ENCODE results near the gene ADGRB2. TPM values are rescaled to one million over a fixed set of nuclear protein-coding genes. Genes with fewer than 3 reads are reported as not detected.

ADGRB2 gene
- total RNA-seq, 2 experiments from 2014 or later = 4.0 to 11.4 TPM

DNA sequence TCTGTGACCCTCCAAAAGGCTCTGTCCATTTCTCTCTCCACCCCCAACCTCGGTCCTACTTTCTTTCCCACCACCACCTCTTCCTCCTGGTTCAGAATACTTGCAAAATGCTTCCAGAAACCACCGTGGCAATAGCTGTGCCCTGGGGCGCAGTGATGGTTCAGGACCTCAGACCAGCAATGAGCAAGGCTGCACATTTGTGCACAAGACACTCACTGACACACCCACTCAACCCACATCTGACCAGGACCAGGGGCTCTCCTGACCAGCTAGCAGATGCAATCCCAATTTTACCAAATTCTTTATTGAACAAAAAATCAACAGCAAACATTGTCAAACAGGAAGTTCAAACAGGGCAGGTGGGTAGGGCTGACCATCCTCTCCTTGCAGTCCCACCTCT lies 26.0 kb upstream of the ADGRB2 start:
- Histone ChIP-seq H3K4me2 (ENCODE audit: low read length) (no peak overlapping the region), H3K9me2 (ENCODE audit: insufficient read depth, low read length) (no peaks in the 10 kb centered on the region), H3K36me3 (ENCODE audit: insufficient read depth, low read length) (no peaks in the 10 kb centered on the region), H3K4me1 (ENCODE audit: insufficient read depth, low read length, poor library complexity, severe bottlenecking) (peaks cover 37% of the 10 kb centered on the region), H3K27ac (ENCODE audit: low read depth, low read length, poor library complexity, severe bottlenecking) (no peak overlapping the region), H3K9me3 (ENCODE audit: low read length) (no peaks in the 10 kb centered on the region), H3K4me3 (ENCODE audit: low read depth, low read length, poor library complexity, severe bottlenecking) (no peak overlapping the region), H4K20me1 (ENCODE audit: insufficient read depth, low read length) (no peaks in the 10 kb centered on the region), H3K79me2 (ENCODE audit: insufficient read depth, low read depth, low read length) (no peaks in the 10 kb centered on the region), H2AFZ (ENCODE audit: low read length) (no peak overlapping the region)
- no TSS peak for BruUV-seq (replicated peaks)
- POLR2A ChIA-PET = no interaction called here
- CTCF ChIA-PET (ENCODE audit: unreplicated experiment) = interaction anchor here (1.3 to 1.6 kb wide), 2 partner anchors 8 to 29 kb away, joined by 4 to 8 read pairs; no protein-coding TSS in a partner anchor
- intact Hi-C loops (cut with micrococcal nuclease; ENCODE audit: unreplicated experiment) = no loop called here
- no peak for TF ChIP-seq EZH2phosphoT487 (IDR thresholded peaks at IDR 0.05; ENCODE audit: borderline replicate concordance, low read depth, low read length)
- TF ChIP-seq, protein P1, sequence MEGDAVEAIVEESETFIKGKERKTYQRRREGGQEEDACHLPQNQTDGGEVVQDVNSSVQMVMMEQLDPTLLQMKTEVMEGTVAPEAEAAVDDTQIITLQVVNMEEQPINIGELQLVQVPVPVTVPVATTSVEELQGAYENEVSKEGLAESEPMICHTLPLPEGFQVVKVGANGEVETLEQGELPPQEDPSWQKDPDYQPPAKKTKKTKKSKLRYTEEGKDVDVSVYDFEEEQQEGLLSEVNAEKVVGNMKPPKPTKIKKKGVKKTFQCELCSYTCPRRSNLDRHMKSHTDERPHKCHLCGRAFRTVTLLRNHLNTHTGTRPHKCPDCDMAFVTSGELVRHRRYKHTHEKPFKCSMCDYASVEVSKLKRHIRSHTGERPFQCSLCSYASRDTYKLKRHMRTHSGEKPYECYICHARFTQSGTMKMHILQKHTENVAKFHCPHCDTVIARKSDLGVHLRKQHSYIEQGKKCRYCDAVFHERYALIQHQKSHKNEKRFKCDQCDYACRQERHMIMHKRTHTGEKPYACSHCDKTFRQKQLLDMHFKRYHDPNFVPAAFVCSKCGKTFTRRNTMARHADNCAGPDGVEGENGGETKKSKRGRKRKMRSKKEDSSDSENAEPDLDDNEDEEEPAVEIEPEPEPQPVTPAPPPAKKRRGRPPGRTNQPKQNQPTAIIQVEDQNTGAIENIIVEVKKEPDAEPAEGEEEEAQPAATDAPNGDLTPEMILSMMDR (conservative IDR thresholded peaks at IDR 0.05; ENCODE audit: low read length) = no peak
- DNase-seq (ENCODE audit: low spot score) = no peak

DNA sequence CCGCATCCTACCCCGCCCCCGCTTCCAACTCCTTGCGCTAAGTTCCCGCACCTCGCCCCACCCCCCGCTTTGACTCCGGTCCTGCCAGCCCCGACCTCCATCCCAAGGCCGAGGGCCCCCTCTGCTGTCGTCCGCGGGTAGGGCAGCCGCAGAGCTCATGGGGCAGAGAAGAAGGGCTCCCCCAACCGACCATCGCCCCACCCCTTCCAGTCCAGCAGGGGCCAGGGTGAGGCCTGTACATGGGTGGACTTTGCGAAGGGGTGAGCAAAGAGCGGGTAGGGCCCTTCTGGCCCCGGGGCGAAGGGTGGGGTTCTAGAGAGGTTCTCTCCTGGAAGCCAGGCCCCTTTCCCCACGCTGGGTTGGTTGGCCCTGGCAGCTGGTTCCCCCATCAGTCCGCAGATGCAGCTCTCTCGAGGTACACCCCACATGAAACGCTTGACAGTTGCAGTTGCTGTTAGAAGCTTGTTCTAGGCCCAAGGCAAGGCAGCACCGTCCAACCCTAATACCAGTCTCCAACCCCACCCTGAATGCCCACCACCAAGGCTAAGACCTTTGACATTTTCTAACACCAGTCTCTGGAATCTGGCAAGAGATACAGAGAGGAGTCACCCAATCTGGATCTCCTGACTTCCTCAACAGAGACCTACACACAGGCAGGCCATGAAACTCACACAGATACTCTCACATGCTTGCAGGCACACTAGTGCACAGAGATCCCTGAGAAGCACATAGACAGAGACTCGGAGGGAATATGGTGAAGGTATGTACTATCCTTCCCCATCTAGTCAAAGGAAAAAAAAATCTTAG lies 25.3 kb upstream of the ADGRB2 start:
- BruUV-seq (replicated peaks) = no TSS peak
- peak overlapping the region; percentile 82 for H3K27ac ChIP-seq (ENCODE audit: low read depth, low read length, poor library complexity, severe bottlenecking)
- H3K4me2 ChIP-seq (ENCODE audit: low read length) = peak overlapping the region; percentile 90
- H3K9me2 ChIP-seq (ENCODE audit: insufficient read depth, low read length) = no peaks in the 10 kb centered on the region
- POLR2A ChIA-PET = interaction anchor here (0.7 to 1.1 kb wide), 5 partner anchors 21 to 167 kb away, joined by 3 to 6 read pairs (median 3); no protein-coding TSS in a partner anchor
- intact Hi-C loops (cut with micrococcal nuclease; ENCODE audit: unreplicated experiment) = loop anchor here (1.0 to 5.0 kb wide), 9 partner anchors 27 to 367 kb away; no protein-coding TSS in a partner anchor
- TF ChIP-seq, protein P1 (conservative IDR thresholded peaks at IDR 0.05; ENCODE audit: low read length) = peak; percentile 90
- TF ChIP-seq EZH2phosphoT487 (IDR thresholded peaks at IDR 0.05; ENCODE audit: borderline replicate concordance, low read depth, low read length) = no peak
- CTCF ChIA-PET (ENCODE audit: unreplicated experiment) = interaction anchor here (0.7 to 2.5 kb wide), 7 partner anchors 9 to 319 kb away, joined by 3 to 13 read pairs (median 4); no protein-coding TSS in a partner anchor
- no peaks in the 10 kb centered on the region for H3K36me3 ChIP-seq (ENCODE audit: insufficient read depth, low read length)
- no peaks in the 10 kb centered on the region for H3K9me3 ChIP-seq (ENCODE audit: low read length)
- H3K4me1 ChIP-seq (ENCODE audit: insufficient read depth, low read length, poor library complexity, severe bottlenecking) = peaks cover 44% of the 10 kb centered on the region
- peak overlapping the region; percentile 77 for H3K4me3 ChIP-seq (ENCODE audit: low read depth, low read length, poor library complexity, severe bottlenecking)
- H4K20me1 ChIP-seq (ENCODE audit: insufficient read depth, low read length) = no peaks in the 10 kb centered on the region
- H3K79me2 ChIP-seq (ENCODE audit: insufficient read depth, low read depth, low read length) = no peaks in the 10 kb centered on the region
- peak overlapping the region; percentile 82 for H2AFZ ChIP-seq (ENCODE audit: low read length)
- peak; percentile 91 for DNase-seq (ENCODE audit: low spot score)

Measured in OCI-LY7 (cell line).